Mesenchymal stem cell (in vitro differentiated cells and primary cell): ENCODE results near the gene PAK2.
A peak's percentile ranks its signal among the peaks of the same experiment; 100 is the strongest.
"Not testable (repeated sequence)": the region's sequence is repeated elsewhere in the genome, so short reads cannot be mapped to it uniquely, and the experiment has no call there.

Source experiments
- DNase-seq: peaks from one replicate; pipeline ENCODE4 v3.0.0-alpha.2; 2013
- H2AFZ ChIP-seq: one replicate; pipeline ENCODE4 v1.6.1; 2013; ENCODE audit warnings: low read depth, mild to moderate bottlenecking, control low read depth, inconsistent platforms, low read length, moderate library complexity
- H2AK5ac ChIP-seq: 2 replicates; pipeline ENCODE4 v1.6.1; 2013; ENCODE audit warnings: low read length, moderate library complexity, mild to moderate bottlenecking, inconsistent platforms; ENCODE audit not compliant: severe bottlenecking
- H2BK120ac ChIP-seq: one replicate; pipeline ENCODE4 v1.6.1; 2013; ENCODE audit warnings: low read depth, mild to moderate bottlenecking, inconsistent platforms, low read length, moderate library complexity
- H2BK12ac ChIP-seq, 2 experiments: one replicate each; pipeline ENCODE4 v1.6.1; 2013; ENCODE audit warnings: inconsistent platforms in 2 of 2, low read length in 2 of 2, mild to moderate bottlenecking in 2 of 2, moderate library complexity in 2 of 2, control low read depth in 1 of 2
- H2BK15ac ChIP-seq: one replicate; pipeline ENCODE4 v1.6.1; 2013; ENCODE audit warnings: mild to moderate bottlenecking, low read depth, inconsistent platforms; ENCODE audit not compliant: poor library complexity, severe bottlenecking
- H2BK5ac ChIP-seq: 2 replicates; pipeline ENCODE4 v1.6.1; 2013; ENCODE audit warnings: low read depth, mild to moderate bottlenecking, low read length, control low read depth, inconsistent platforms; ENCODE audit not compliant: poor library complexity, severe bottlenecking
- H3K14ac ChIP-seq, 2 experiments: one replicate each; pipeline ENCODE4 v1.6.1; 2013; ENCODE audit warnings: inconsistent platforms in 2 of 2, low read length in 2 of 2, control low read depth in 1 of 2, mild to moderate bottlenecking in 1 of 2, moderate library complexity in 1 of 2
- H3K18ac ChIP-seq, 2 experiments: one replicate each; pipeline ENCODE4 v1.6.1; 2013; ENCODE audit warnings: inconsistent platforms in 2 of 2, low read length in 2 of 2, control low read depth in 1 of 2, low read depth in 1 of 2, mild to moderate bottlenecking in 1 of 2
- H3K23ac ChIP-seq, 2 experiments: one replicate each; pipeline ENCODE4 v1.6.1; 2013; ENCODE audit warnings: inconsistent platforms in 2 of 2, low read length in 2 of 2, mild to moderate bottlenecking in 2 of 2, moderate library complexity in 2 of 2, control low read depth in 1 of 2
- H3K27ac ChIP-seq: 2 replicates; pipeline ENCODE4 v1.5.1; 2013; ENCODE audit warnings: mild to moderate bottlenecking, moderate library complexity, low read length, control low read depth, inconsistent platforms; ENCODE audit not compliant: poor library complexity, severe bottlenecking
- H3K27me3 ChIP-seq, 2 experiments: 2 replicates each; pipeline versions ENCODE4 v1.6.1 to v1.7.0; 2013; ENCODE audit warnings: low read length in 2 of 2, mild to moderate bottlenecking in 2 of 2, moderate library complexity in 2 of 2, control low read depth in 1 of 2, inconsistent platforms in 1 of 2; ENCODE audit not compliant: control insufficient read depth in 1 of 2, insufficient read depth in 1 of 2
- H3K36me3 ChIP-seq, 2 experiments: 2 replicates each; pipeline versions ENCODE4 v1.6.1 to v1.7.0; 2013; ENCODE audit warnings: low read length in 2 of 2, control low read depth in 1 of 2, inconsistent platforms in 1 of 2, low read depth in 1 of 2, mild to moderate bottlenecking in 1 of 2; ENCODE audit not compliant: insufficient read depth in 2 of 2, control insufficient read depth in 1 of 2
- H3K4ac ChIP-seq, 2 experiments: one replicate each; pipeline ENCODE4 v1.6.1; 2013; ENCODE audit warnings: inconsistent platforms in 2 of 2, low read length in 2 of 2, mild to moderate bottlenecking in 2 of 2, moderate library complexity in 2 of 2, control low read depth in 1 of 2, low read depth in 1 of 2
- H3K4me1 ChIP-seq: 2 replicates; pipeline ENCODE4 v1.6.1; 2013; ENCODE audit warnings: low read depth, low read length, control low read depth; ENCODE audit not compliant: control insufficient read depth, insufficient read depth
- H3K4me2 ChIP-seq: 2 replicates; pipeline ENCODE4 v1.6.1; 2013; ENCODE audit warnings: low read length, mild to moderate bottlenecking, inconsistent platforms; ENCODE audit not compliant: poor library complexity, severe bottlenecking
- H3K4me3 ChIP-seq, 2 experiments: 2 replicates each; pipeline versions ENCODE4 v1.5.1 to v1.7.0; 2013; ENCODE audit warnings: low read length in 2 of 2, mild to moderate bottlenecking in 2 of 2, control low read depth in 1 of 2, low read depth in 1 of 2; ENCODE audit not compliant: insufficient read depth in 1 of 2
- H3K79me1 ChIP-seq: replicated peaks from 2 replicates; pipeline ENCODE4 v1.6.1; 2013; ENCODE audit warnings: mild to moderate bottlenecking, control low read depth, low read length, inconsistent platforms; ENCODE audit not compliant: poor library complexity, severe bottlenecking
- H3K9ac ChIP-seq: 2 replicates; pipeline ENCODE4 v1.7.0; 2013; ENCODE audit warnings: mild to moderate bottlenecking, low read length, moderate library complexity
- H3K9me3 ChIP-seq: 2 replicates; pipeline ENCODE4 v1.7.0; 2013; ENCODE audit warnings: mild to moderate bottlenecking, low read length; ENCODE audit not compliant: control insufficient read depth
- H4K8ac ChIP-seq: one replicate; pipeline ENCODE4 v1.6.1; 2013; ENCODE audit warnings: inconsistent platforms, mild to moderate bottlenecking, low read length, moderate library complexity
- H4K91ac ChIP-seq: one replicate; pipeline ENCODE4 v1.6.1; 2013; ENCODE audit warnings: mild to moderate bottlenecking, low read length, inconsistent platforms
- WGBS: methylation state at CpG from one replicate; pipeline ENCODE4 v1.1.7; 2013; ENCODE audit warnings: mixed read lengths; 5-methylcytosine and 5-hydroxymethylcytosine counted together

PAK2 gene

GRCh38 chr3:196737655-196738054 lies 2.0 kb upstream of the PAK2 start:
- Histone ChIP-seq H3K27ac (no peak overlapping the region), H3K4ac (no peak overlapping the region), H3K18ac (no peak overlapping the region), H2BK120ac (no peak overlapping the region), H3K27me3 (no peaks in the 10 kb centered on the region), H2BK15ac (no peak overlapping the region), H3K23ac (no peak overlapping the region), H2AK5ac (no peak overlapping the region), H3K9me3 (no peaks in the 10 kb centered on the region), H4K91ac (no peak overlapping the region), H2BK12ac (no peak overlapping the region), H3K36me3 (peaks cover 2 to 5% of the 10 kb centered on the region in 2 experiments), H3K4me1 (peaks cover 4% of the 10 kb centered on the region), H3K9ac (no peak overlapping the region), H2BK5ac (no peak overlapping the region), H3K79me1 (peaks cover 2% of the 10 kb centered on the region), H3K14ac (no peak overlapping the region), H3K4me3 (no peak overlapping the region), H4K8ac (no peak overlapping the region), H3K4me2 (no peak overlapping the region), H2AFZ (no peak overlapping the region)
- no peak for DNase-seq
- WGBS, result 96% methylated on average over 6 of the region's 6 CpGs

- H2BK120ac ChIP-seq, result no peak overlapping the region
- H3K27ac ChIP-seq, result peak overlapping the region; percentile 90
- H4K91ac ChIP-seq, result no peak overlapping the region
- no peak overlapping the region for H2AK5ac ChIP-seq
- H4K8ac ChIP-seq, result peak overlapping the region; percentile 3
- H3K4me3 ChIP-seq, result peak overlapping the region; percentile 91 to 97
- peak overlapping the region; percentile 59 for H3K4me2 ChIP-seq
- peaks cover 2% of the 10 kb centered on the region for H3K79me1 ChIP-seq
- H2AFZ ChIP-seq, result peak overlapping the region; percentile 70
- peaks cover 0 to 6% of the 10 kb centered on the region in 2 experiments for H3K36me3 ChIP-seq
- H3K4ac ChIP-seq, result peak overlapping the region in 1 of 2 experiments; percentile 88
- no peak overlapping the region for H2BK15ac ChIP-seq
- no peak overlapping the region for H2BK5ac ChIP-seq
- no peak overlapping the region for H2BK12ac ChIP-seq
- peak; percentile 71 for DNase-seq
- H3K9ac ChIP-seq, result peak overlapping the region; percentile 99
- H3K18ac ChIP-seq, result peak overlapping the region; percentile 92 to 93
- no peak overlapping the region for H3K23ac ChIP-seq
- peaks cover 5% of the 10 kb centered on the region for H3K4me1 ChIP-seq
- no peaks in the 10 kb centered on the region for H3K27me3 ChIP-seq
- WGBS, result under 1% methylated on average over 18 of the region's 30 CpGs
- H3K9me3 ChIP-seq, result no peaks in the 10 kb centered on the region
- peak overlapping the region in 1 of 2 experiments; percentile 91 for H3K14ac ChIP-seq
These were observed 1.0 kb downstream of the PAK2 start for GRCh38 chr3:196740481-196741248.

- Histone ChIP-seq H2AK5ac (no peak overlapping the region), H3K9ac (peak overlapping the region; percentile 99)
These were observed 1.7 kb downstream of the PAK2 start for GRCh38 chr3:196741249-196741889.

GRCh38 chr3:196743569-196743968 lies 3.9 kb downstream of the PAK2 start:
- H4K91ac ChIP-seq, H2BK120ac ChIP-seq, H3K4me3 ChIP-seq, DNase-seq, H2AK5ac ChIP-seq, H3K4me1 ChIP-seq, H2AFZ ChIP-seq, H2BK15ac ChIP-seq, H3K27ac ChIP-seq, H2BK12ac ChIP-seq, H2BK5ac ChIP-seq, H3K79me1 ChIP-seq, H3K9ac ChIP-seq, H4K8ac ChIP-seq, H3K9me3 ChIP-seq, H3K4me2 ChIP-seq, H3K4ac ChIP-seq, H3K14ac ChIP-seq, H3K27me3 ChIP-seq, H3K18ac ChIP-seq, H3K23ac ChIP-seq: not testable (repeated sequence)
- WGBS, result 98% methylated on average over 5 of the region's 10 CpGs
- H3K36me3 ChIP-seq, result peaks cover 9 to 11% of the 10 kb centered on the region in 2 experiments

More at GRCh38 chr3:196741249-196741889, 1.7 kb downstream of the PAK2 start:
- Histone ChIP-seq H2BK5ac (no peak overlapping the region), H3K14ac (no peak overlapping the region), H3K4me2 (peak overlapping the region; percentile 59), H3K4ac (no peak overlapping the region), H2BK12ac (no peak overlapping the region), H3K23ac (no peak overlapping the region), H3K79me1 (peaks cover 2% of the 10 kb centered on the region), H3K27ac (peak overlapping the region; percentile 90), H2BK120ac (no peak overlapping the region), H2BK15ac (no peak overlapping the region), H3K27me3 (no peaks in the 10 kb centered on the region), H4K91ac (no peak overlapping the region), H2AFZ (no peak overlapping the region), H3K4me1 (peaks cover 5% of the 10 kb centered on the region), H3K18ac (no peak overlapping the region), H3K9me3 (no peaks in the 10 kb centered on the region), H4K8ac (no peak overlapping the region), H3K36me3 (peaks cover 5 to 6% of the 10 kb centered on the region in 2 experiments), H3K4me3 (peak overlapping the region in 1 of 2 experiments; percentile 97)
- 32% methylated on average over 3 of the region's 5 CpGs for WGBS
- peak; percentile 25 for DNase-seq
